GM18907 (cell line): ENCODE results near the gene ZNF235.
"Not testable (repeated sequence)": the region's sequence is repeated elsewhere in the genome, so short reads cannot be mapped to it uniquely, and the experiment has no call there.

Experiments
- ATAC-seq: cut with Tn5 transposase; IDR thresholded peaks from one replicate; pipeline ENCODE4 v1.9.1; 2021; ENCODE audit warnings: mild to moderate bottlenecking, moderate library complexity; ENCODE audit not compliant: unreplicated experiment

The ZNF235 gene

DNA sequence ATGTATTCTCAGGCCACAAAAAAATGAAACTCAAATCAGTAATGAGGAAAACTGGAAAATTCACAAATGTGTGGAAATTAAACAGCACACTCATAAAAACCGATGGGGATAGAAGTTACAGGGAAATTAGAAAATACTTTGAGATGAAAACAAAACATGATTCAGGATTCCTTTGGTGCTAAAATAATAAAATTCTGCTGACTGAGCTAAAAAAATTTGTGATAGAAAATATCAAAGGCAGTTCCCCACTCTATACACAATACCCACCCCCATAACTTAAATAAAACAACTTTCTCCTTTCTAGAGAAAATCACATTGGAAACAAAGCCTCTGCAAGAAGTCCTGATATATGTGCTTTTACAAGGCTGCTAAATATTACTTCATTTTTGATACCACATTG is 46.7 kb downstream of the ZNF235 start:
- ATAC-seq: no peak

- no peak for ATAC-seq
Observed at GRCh38 chr19:44255705-44256411, 49.0 kb downstream of the ZNF235 start.

GRCh38 chr19:44254496-44254895 is 50.3 kb downstream of the ZNF235 start:
- ATAC-seq: no peak

DNA sequence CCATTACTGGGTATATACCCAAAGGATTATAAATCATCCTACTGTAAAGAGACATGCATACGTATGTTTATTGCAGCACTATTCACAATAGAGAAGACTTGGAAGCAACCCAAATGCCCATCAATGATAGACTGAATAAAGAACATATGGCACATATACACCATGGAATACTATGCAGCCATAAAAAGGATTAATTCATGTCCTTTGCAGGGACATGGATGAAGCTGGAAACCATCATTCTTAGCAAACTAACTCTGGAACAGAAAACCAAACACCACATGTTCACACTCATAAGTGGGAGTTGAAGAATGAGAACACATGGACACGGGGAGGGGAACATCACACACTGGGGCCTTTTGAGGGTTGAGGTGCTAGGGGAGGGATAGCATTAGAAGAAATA is 51.4 kb downstream of the ZNF235 start:
- not testable (repeated sequence) for ATAC-seq

GRCh38 chr19:44252332-44252731 is 52.5 kb downstream of the ZNF235 start:
- ATAC-seq: not testable (repeated sequence)

DNA sequence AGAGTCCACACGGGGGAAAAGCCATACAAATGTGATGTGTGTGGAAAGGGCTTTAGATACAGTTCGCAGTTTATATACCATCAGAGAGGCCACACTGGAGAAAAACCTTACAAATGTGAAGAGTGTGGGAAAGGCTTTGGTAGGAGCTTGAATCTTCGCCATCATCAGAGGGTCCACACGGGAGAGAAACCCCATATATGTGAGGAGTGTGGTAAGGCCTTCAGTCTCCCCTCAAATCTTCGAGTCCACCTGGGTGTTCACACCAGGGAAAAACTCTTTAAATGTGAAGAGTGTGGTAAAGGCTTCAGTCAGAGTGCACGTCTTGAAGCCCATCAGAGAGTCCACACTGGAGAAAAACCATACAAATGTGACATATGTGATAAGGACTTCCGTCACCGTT is 68.4 kb downstream of the ZNF235 start:
- ATAC-seq: no peak
